Mammary epithelial cell (primary cell): Measurements from ENCODE around the gene TNS4.

Experiments
- EZH2 ChIP-seq: IDR thresholded peaks from 2 replicates; pipeline ENCODE4 v1.6.1; 2012; ENCODE audit warnings: low read length, inconsistent platforms, borderline replicate concordance
- TF ChIP-seq, protein P1 (sequence below), 2 donors: IDR thresholded peaks in 1 of 2; conservative IDR thresholded peaks in 1 of 2; 2 replicates each; pipeline ENCODE4 v1.5.1; 2011 to 2012; ENCODE audit warnings: inconsistent platforms in 2 of 2, low read length in 2 of 2, mild to moderate bottlenecking in 2 of 2, control low read depth in 1 of 2, low read depth in 1 of 2; ENCODE audit not compliant: insufficient read depth in 1 of 2; ENCODE audit errors: extremely low read depth in 1 of 2

DNA sequence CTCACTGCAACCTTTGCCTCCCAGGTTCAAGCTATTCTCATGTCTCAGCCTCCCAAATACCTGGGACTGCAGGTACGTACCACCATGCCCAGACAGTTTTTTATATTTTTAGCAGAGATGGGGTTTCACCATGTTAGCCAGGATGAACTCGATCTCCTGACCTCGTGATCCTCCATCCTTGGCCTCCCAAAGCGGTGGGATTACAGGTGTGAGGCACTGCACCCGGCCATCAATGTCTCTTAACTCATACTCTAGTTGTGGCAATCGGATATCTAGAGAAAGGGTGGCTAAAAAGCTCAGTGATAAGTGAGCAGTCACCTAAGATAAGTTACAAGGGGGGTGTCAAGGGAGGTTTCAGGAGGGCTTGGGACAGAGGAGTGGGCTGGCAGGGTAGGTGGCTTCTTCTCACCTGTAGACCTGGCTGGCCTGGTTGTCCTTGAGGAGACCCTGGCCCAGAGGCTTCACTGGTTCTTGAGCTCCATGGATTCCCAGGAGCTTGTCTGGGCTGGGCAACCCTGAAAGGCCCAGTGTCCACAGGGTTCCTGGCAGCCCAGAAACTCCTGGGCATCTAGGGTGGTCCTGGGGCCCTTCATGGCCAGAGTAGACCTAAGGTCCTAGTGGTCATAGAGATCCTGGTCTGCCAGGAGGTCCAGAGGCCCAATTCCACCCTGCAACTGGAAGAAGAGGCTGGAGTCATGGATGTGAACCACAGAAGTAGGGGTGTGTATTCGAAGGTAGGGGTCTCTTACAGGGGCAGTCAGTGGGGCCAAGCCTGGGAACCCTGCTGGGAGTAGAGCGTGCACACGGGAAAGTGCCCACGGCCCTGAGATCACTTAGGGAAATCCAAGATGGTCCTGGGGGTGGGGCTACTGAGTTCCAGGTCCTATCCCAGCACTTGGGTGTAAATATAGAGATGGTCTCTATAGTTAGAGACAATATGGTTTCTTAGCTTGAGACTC lies 70.9 kb downstream of the TNS4 start:
- TF ChIP-seq, protein P1, sequence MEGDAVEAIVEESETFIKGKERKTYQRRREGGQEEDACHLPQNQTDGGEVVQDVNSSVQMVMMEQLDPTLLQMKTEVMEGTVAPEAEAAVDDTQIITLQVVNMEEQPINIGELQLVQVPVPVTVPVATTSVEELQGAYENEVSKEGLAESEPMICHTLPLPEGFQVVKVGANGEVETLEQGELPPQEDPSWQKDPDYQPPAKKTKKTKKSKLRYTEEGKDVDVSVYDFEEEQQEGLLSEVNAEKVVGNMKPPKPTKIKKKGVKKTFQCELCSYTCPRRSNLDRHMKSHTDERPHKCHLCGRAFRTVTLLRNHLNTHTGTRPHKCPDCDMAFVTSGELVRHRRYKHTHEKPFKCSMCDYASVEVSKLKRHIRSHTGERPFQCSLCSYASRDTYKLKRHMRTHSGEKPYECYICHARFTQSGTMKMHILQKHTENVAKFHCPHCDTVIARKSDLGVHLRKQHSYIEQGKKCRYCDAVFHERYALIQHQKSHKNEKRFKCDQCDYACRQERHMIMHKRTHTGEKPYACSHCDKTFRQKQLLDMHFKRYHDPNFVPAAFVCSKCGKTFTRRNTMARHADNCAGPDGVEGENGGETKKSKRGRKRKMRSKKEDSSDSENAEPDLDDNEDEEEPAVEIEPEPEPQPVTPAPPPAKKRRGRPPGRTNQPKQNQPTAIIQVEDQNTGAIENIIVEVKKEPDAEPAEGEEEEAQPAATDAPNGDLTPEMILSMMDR (conservative IDR thresholded peaks at IDR 0.05 in 1 of 2, IDR thresholded peaks at IDR 0.05 in 1 of 2; ENCODE audit: extremely low read depth in 1 of 2, insufficient read depth in 1 of 2, low read depth in 1 of 2, low read length in 2 of 2): no peak
- no peak for TF ChIP-seq EZH2
